Stimulated activated CD4-positive, alpha-beta T cell treated with anti-CD3 and anti-CD28 coated beads, TNF-alpha, amount 100 ng/mL, for 48 hours (primary cell): ENCODE data around the gene CDK14.
"Not testable (repeated sequence)": the region's sequence is repeated elsewhere in the genome, so short reads cannot be mapped to it uniquely, and the experiment has no call there.

Experiments used
- DNase-seq, 3 donors: peaks; one replicate each; pipeline ENCODE4 v3.0.0-alpha.2; 2020; ENCODE audit warnings: low read depth in 3 of 3

CDK14 gene

GRCh38 chr7:90629297-90629918 lies 33.3 kb downstream of the CDK14 start:
- DNase-seq = peak in 1 of 3 donors; percentile 4

- no peak for DNase-seq
Measured at GRCh38 chr7:90631502-90631901, 35.4 kb downstream of the CDK14 start.

- DNase-seq = not testable (repeated sequence)
Measured at GRCh38 chr7:90639683-90640082, 43.6 kb downstream of the CDK14 start.

DNA sequence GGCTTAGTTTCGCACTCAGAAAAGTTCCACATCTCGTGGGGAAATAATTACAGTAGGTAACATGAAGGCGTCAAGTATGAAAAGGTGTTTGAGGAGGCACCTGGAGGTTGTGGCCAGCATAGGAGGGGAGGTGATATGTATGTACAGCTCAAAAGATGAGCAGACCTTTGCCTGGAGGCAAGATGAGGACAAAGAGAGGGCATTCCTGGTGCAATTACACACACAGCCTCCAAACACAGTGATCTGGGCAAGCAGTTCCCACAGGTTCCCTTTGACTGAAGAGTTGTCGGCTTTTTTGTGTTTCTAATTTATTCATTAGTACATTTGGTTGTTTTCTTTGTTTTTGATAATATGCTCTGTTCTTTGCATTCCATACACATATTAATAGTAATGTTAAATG lies 46.9 kb downstream of the CDK14 start:
- no peak for DNase-seq

GRCh38 chr7:90645784-90646183 lies 49.7 kb downstream of the CDK14 start:
- no peak for DNase-seq

GRCh38 chr7:90648107-90648506 lies 52.0 kb downstream of the CDK14 start:
- no peak for DNase-seq

DNA sequence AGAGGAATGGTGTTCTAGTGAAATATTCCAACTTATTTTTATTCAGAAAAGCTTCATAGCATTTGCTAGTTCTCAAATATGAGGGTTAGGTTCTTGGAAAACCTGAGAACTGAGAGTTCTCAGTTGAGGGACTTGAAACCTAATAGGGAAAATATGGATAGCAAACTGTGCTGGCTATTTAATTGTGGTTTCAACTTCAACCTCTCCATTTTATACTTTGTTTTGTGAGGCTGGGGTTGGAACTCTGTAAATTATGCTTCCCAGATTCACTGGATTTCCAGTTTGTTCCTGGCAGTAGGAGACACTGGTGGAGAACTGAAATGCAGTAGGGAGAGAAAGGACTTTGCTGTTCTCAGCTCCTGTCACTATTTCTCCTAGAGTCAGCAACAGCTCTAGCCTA lies 52.7 kb downstream of the CDK14 start:
- no peak for DNase-seq

DNA sequence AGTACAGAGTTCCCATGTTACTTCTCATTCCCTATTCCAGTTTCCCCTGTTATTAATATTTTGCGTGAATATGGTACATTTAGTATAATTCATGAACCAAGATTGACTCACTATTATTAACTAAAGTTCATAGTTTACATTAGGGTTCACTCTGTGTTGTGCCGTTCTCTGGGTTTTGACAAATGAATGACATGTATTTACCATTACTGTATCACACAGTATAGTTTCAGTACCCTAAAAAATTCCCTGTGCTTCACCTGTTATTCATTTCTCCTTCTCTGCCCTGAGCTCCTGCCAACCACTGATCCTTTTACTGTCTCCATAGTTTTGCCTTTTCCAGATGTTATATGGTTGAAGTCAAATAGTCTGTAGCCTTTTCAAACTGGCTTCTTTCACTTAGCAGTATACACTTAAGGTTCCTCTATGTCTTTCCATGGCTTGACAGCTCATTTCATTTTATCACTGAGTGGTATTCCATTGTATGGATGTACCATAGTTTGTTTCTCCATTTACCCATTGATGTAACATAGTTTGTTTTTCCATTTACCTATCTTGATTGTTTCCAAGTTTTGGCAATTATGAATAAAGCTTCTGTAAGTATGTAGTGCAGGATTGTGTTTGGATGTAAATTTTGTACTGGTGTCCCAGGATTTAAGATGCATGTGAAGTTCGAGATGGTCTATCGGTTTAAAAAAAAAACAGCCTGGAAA lies 58.8 kb downstream of the CDK14 start:
- no peak for DNase-seq

GRCh38 chr7:90655566-90655965 lies 59.4 kb downstream of the CDK14 start:
- no peak for DNase-seq

DNA sequence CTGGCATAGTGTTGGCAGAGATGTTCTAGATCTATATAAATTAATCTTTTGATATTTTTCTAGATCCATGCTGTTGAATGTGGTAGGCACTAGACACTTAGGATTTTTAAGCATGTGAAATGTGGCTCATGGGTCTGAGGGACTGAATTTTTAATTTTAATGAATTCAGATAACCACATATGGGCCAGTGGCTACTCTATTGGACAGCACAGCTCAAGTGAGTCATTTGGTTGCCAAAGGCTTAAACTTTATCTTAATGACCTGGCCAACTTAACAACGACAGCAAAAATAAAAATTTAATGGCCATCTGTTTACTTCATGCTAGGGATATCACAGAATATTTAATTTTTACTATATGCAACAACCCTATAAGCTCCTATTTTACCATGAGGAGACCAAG lies 61.4 kb downstream of the CDK14 start:
- DNase-seq = no peak

- DNase-seq = no peak
Measured at GRCh38 chr7:90660100-90660499, 64.0 kb downstream of the CDK14 start.

DNA sequence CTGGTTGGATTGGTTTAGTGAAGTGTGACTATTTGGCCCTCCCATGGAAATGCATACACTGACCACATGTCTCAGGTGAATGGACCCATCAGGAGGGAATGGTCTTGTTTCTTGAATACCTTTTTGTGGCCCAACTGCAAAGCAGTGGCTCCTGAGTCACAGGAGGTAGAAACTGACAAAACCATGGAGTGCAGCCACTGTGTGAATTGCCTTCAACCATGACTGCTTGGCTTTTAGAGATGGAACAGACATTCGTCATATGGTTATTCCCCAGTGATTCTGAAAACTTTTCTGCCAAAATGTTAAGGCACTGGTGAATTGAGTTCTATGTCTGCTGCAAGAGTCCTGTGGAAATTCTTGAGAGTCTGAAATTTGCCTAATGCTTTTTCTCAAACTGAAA lies 64.7 kb downstream of the CDK14 start:
- no peak for DNase-seq

DNA sequence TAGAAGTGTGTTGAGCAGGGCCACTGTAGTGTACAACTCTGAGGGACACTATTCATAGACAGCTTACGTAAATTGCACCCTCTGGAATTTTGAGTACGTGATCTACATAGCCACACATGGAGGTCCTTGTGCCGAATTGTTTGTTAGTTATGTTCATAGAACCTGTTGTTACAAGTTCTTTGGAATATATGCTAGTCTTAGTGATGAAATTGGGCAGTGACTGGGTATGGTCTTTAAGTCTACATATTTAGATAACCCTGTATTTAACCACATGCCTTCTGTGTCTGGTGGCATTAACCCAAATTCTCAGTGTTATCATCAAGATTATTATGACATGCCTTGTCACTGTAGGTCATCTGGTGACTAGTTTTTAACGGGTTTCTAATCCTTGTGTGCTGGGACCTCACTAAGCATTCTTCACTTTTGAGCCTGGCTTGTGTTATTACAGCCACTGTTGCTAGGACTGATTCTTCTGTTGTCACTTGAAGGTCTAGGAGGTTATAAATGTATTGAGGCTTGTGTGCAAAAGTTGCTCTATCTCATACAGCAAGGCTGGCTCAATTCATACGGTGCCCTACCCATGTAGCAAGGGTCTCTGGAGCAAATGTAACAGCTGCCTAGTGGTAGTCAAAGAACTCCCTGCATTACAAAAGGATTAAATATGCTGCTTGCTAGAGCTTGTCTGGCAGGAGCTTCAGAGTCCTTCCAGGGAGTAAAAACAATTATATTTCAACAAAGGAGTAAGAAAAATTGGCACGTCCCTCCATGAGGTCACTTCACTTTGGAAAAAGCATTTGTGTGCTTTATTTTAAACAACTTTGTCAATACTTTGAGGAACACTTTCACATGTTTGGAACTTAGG lies 65.4 kb downstream of the CDK14 start:
- no peak for DNase-seq

- DNase-seq = no peak
Measured at GRCh38 chr7:90663176-90663575, 67.1 kb downstream of the CDK14 start.

DNA sequence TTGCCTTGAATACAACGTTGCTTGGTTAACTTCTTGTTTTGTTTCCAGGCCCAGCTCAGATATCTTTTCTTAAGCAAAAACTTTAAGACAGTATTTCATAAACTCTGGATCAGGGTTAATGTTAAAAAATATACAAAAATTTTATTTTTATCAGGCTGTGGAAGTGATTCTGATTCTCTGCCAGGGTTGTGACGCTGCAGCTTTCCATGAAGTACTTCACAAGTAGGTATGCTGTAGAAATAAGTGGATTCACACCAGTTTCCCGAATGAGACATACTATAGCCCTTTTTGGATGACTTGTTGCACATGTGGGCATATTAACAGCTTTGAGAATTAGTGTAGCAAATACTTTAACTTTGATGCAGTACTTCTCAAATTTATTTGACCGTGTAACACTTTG lies 70.1 kb downstream of the CDK14 start:
- DNase-seq = no peak

- no peak for DNase-seq
Measured at GRCh38 chr7:90668992-90669391, 72.9 kb downstream of the CDK14 start.

DNA sequence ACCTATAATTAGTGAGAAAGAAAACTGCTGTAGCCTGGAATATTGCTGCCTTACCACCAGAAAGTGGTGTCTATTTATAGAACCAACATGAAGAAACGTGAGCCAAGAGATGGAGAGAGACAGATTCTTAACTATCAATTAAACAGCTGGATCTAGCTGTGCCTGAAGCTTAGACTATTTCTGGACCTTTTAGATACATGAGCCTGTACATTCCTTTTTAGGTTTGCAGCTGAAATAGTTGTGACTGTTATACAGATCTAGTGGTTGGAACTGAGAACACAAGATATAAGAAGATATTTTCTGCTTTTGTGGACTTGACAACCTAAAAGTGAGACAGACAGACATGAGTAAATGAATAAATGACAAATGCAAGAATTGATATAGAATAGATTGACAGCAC lies 73.4 kb downstream of the CDK14 start:
- no peak for DNase-seq

GRCh38 chr7:90671571-90671970 lies 75.5 kb downstream of the CDK14 start:
- DNase-seq = no peak

DNA sequence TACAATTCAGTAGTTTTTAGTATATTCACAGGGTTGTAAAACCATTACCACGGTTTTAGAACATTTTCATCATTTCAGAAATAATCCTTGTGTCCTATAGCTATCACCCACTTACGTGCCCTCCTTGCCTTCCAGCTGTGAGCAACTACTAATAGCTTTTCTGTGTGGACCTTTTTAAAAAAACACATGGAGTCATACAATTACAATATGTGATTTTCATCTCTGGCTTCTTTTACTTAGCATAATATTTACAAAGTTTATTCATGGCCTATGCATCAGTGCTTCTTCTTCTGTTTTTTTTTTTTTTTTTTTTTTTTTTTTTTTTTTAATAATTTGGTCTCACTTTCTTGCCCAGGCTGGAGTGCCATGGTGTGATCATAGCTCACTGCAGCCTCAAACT lies 76.1 kb downstream of the CDK14 start:
- DNase-seq = no peak

DNA sequence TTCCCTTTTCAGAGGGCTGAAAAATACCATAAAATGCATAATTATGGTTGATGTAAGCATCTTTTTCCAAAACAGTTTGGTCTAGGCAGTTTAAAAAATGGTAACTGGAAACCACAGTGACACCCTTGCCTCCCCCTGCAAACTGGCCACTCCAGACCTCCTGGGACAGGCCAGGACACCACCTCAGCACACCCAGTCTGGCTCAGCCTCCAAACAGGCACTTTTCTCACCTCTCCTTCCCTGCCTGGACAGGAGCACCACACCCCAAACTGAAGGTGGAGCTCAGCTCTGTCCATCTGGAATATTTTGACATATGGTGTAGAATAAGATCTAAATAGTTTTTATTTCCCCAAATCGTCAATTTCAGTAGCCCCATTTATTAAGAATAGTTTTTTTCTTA lies 78.5 kb downstream of the CDK14 start:
- DNase-seq = no peak

DNA sequence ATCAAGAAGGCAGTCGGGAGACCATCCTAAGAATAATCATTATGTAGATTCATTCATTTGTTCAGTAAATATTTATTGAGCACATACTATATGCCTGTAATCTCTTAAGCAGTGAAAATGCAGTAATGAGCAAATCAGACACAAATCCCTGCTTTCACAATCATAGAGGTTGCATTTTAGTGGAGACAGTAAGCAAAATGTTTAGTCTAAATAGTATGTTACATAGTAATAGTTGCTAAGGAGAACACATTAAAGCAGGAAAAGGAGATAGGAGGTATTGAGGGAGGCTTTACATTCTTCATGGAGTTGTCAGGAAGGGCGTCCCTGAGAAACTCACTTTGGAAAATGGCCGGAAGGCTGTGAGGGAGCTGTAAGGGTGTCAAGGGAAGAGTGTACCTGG lies 79.9 kb downstream of the CDK14 start:
- no peak for DNase-seq

DNA sequence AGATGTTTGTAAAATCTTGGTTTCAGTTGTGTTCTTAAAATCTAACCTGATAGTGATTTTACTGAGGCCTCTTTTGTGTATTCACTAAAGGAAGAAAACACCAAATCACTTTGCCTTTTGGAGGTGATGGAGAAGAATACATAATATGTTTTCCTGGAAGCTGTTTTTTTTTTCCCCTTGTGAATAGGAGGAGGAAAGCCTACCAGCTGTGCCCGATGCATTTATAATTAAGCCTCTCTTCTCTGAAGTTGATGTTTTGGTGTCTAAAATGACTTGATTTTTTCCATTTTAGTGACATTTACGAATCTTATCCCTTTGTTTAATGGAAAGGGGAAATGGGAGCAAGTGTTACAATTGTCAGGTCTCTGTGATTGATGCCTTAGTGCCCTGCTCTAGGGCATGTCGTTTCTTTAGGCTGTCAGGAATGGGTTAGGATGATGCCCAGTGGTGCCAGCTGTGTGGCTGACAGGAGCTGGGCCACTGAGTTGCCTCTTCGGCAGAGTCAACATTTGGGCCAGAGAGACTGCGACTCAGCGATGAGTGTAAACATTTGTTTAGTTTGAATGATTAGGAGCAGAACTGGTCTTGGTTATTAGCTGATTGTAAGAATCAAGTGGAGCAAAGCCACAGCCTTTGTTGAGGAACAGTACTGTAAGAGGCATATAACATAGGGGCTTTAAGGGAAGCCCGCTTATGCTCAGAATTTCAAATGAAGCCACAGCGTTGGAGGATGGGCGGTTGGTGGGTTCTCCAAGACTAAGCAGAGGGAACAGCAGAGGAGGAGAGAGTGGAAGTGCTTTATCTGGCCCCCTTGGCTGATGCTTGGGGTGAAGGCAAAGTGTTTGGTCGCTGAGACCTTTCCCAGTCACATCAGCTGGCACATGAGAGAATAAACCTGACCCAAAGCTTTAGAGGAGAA lies 81.6 kb downstream of the CDK14 start:
- DNase-seq = no peak
